B cell (primary cell): Measurements from ENCODE around the gene MRRF. TPM values are rescaled to one million over a fixed set of nuclear protein-coding genes. Genes with fewer than 3 reads are reported as not detected.
A peak's percentile ranks its signal among the peaks of the same experiment; 100 is the strongest.

Experiments used
- ATAC-seq: fragments of 200-7000 bp; cut with Tn5 transposase; one replicate; pipeline ENCODE4 v1.10.0; 2021; ENCODE audit warnings: low read depth, mild to moderate bottlenecking, moderate number of reproducible peaks, moderate library complexity
- CTCF ChIA-PET: fragments of 350-600 bp; sonication (Branson Sonifier 250); formaldehyde crosslinking; loops from one replicate; lab custom pipeline; 2021; ENCODE audit warnings: antibody characterized with exemption, inconsistent platforms; lab: Charles Lee
- POLR2A ChIA-PET: fragments of 350-600 bp; sonication (Branson Sonifier 250); formaldehyde crosslinking; loops from one replicate; lab custom pipeline; 2021; ENCODE audit warnings: antibody characterized with exemption; lab: Charles Lee
- DNase-seq: peaks from one replicate; pipeline ENCODE4 v3.0.0; 2013
- H2AFZ ChIP-seq: 2 replicates; pipeline ENCODE4 v1.6.1; 2012; ENCODE audit warnings: mild to moderate bottlenecking, low read depth, low read length; ENCODE audit not compliant: insufficient read depth, poor library complexity, severe bottlenecking
- H3K27ac ChIP-seq, 2 donors: 1 replicate in 1 of 2; 2 replicates in 1 of 2; pipeline ENCODE4 v1.5.1; 2012 to 2013; ENCODE audit warnings: low read length in 2 of 2, mild to moderate bottlenecking in 2 of 2, moderate library complexity in 1 of 2
- H3K27me3 ChIP-seq, 4 experiments: fragments of 200-600 bp in 1 of 4; sonication (generic) in 1 of 4; replicated peaks in 1 of 4; 1 replicate in 2 of 4; 2 replicates in 2 of 4; pipeline versions ENCODE4 v1.6.1 to v1.7.0; 2013 to 2016; ENCODE audit warnings: low read length in 3 of 4, mild to moderate bottlenecking in 2 of 4, mixed read lengths in 1 of 4, moderate library complexity in 1 of 4; ENCODE audit not compliant: insufficient read depth in 4 of 4, control insufficient read depth in 3 of 4; ENCODE audit errors: control extremely low read depth in 1 of 4
- H3K36me3 ChIP-seq, 2 experiments: replicated peaks in 1 of 2; 1 replicate in 1 of 2; 2 replicates in 1 of 2; pipeline versions ENCODE4 v1.6.1 to v1.7.1; 2013; ENCODE audit warnings: low read length in 1 of 2; ENCODE audit not compliant: insufficient read depth in 2 of 2, control insufficient read depth in 1 of 2; ENCODE audit errors: control extremely low read depth in 1 of 2, extremely low read depth in 1 of 2
- H3K4me1 ChIP-seq, 2 donors: fragments of 200-600 bp in 1 of 2; sonication (generic) in 1 of 2; 1 replicate in 1 of 2; 2 replicates in 1 of 2; pipeline versions ENCODE4 v1.5.1 to v1.6.1; 2013 to 2017; ENCODE audit warnings: low read length in 2 of 2; ENCODE audit not compliant: control insufficient read depth in 2 of 2, insufficient read depth in 2 of 2
- H3K4me2 ChIP-seq: replicated peaks from 2 replicates; pipeline ENCODE3; 2012; ENCODE audit warnings: mild to moderate bottlenecking, low read depth, low read length; ENCODE audit not compliant: poor library complexity, severe bottlenecking
- H3K4me3 ChIP-seq, 5 experiments: fragments of 200-600 bp in 1 of 5; sonication (generic) in 1 of 5; 1 replicate in 3 of 5; 2 replicates in 2 of 5; pipeline versions ENCODE4 v1.5.1 to v1.7.0; 2011 to 2016; ENCODE audit warnings: low read length in 4 of 5, mild to moderate bottlenecking in 4 of 5, low read depth in 2 of 5, control low read depth in 1 of 5, moderate library complexity in 1 of 5; ENCODE audit not compliant: insufficient read depth in 1 of 5; ENCODE audit errors: control extremely low read depth in 1 of 5, extremely low read depth in 1 of 5
- H3K79me2 ChIP-seq: fragments of 200-600 bp; sonication (generic); one replicate; pipeline ENCODE4 v1.6.0; 2016; ENCODE audit warnings: low read length; ENCODE audit not compliant: control insufficient read depth, insufficient read depth
- H3K9ac ChIP-seq: fragments of 200-600 bp; sonication (generic); 2 replicates; pipeline ENCODE4 v1.6.1; 2017; ENCODE audit warnings: mild to moderate bottlenecking, low read length, moderate library complexity
- H3K9me3 ChIP-seq, 3 donors: one replicate each; pipeline versions ENCODE4 v1.6.1 to v1.7.1; 2013; ENCODE audit warnings: low read length in 2 of 3; ENCODE audit not compliant: control insufficient read depth in 2 of 3, insufficient read depth in 1 of 3; ENCODE audit errors: control extremely low read depth in 1 of 3
- H4K20me1 ChIP-seq: 2 replicates; pipeline ENCODE4 v1.6.0; 2012; ENCODE audit warnings: mild to moderate bottlenecking, low read length; ENCODE audit not compliant: insufficient read depth, control insufficient read depth, poor library complexity, severe bottlenecking
- H3K27ac Mint-ChIP-seq: one replicate; pipeline ENCODE4 v1.8.0; 2021; ENCODE audit warnings: mixed read lengths
- H3K27me3 Mint-ChIP-seq: one replicate; pipeline ENCODE4 v1.8.0; 2021; ENCODE audit warnings: mixed read lengths
- H3K4me1 Mint-ChIP-seq: one replicate; pipeline ENCODE4 v1.8.0; 2021; ENCODE audit warnings: mixed read lengths
- H3K4me3 Mint-ChIP-seq: one replicate; pipeline ENCODE4 v1.8.0; 2021; ENCODE audit warnings: mixed read lengths
- H3K9me3 Mint-ChIP-seq: one replicate; pipeline ENCODE4 v1.8.0; 2022; ENCODE audit warnings: mixed read lengths; ENCODE audit not compliant: insufficient read depth
- CTCF ChIP-seq: fragments of 200-600 bp; IDR thresholded peaks from one replicate; pipeline ENCODE4 v1.8.0; 2022; ENCODE audit warnings: antibody characterized with exemption, mild to moderate bottlenecking
- EZH2 ChIP-seq: IDR thresholded peaks from 2 replicates; pipeline ENCODE4 v1.6.1; 2012; ENCODE audit warnings: borderline replicate concordance, low read depth, mild to moderate bottlenecking, moderate library complexity, low read length; ENCODE audit not compliant: insufficient read depth, poor library complexity, severe bottlenecking
- WGBS: methylation state at CpG from one replicate; pipeline ENCODE4 v1.1.5; 2013; ENCODE audit warnings: missing lambda C conversion rate; ENCODE audit not compliant: insufficient coverage; 5-methylcytosine and 5-hydroxymethylcytosine counted together
- intact Hi-C: fragments of 100-400 bp; cut with micrococcal nuclease; formaldehyde crosslinking; loops from one replicate; pipeline ENCODE4 v1.10.0; 2022
- polyA plus RNA-seq: library from polyadenylated mRNA; depleted of rRNA; stranded (reverse); fragments of >200 nt; gene quantifications from 2 replicates; pipeline ENCODE4 v1.2.3, GENCODE V29; 2012
- total RNA-seq, 2 donors: library from RNA; stranded (reverse); fragments of 120-200 nt in 1 of 2; gene quantifications; 1 replicate in 1 of 2; 2 replicates in 1 of 2; pipeline versions ENCODE4 v1.2.3 to v1.2.4, GENCODE V29; 2013 to 2022

The MRRF gene
- total and polyA plus RNA-seq, 2 donors (not counting 1 experiment from before 2014, with no cell fraction given): 38.6 to 44.9 TPM

DNA sequence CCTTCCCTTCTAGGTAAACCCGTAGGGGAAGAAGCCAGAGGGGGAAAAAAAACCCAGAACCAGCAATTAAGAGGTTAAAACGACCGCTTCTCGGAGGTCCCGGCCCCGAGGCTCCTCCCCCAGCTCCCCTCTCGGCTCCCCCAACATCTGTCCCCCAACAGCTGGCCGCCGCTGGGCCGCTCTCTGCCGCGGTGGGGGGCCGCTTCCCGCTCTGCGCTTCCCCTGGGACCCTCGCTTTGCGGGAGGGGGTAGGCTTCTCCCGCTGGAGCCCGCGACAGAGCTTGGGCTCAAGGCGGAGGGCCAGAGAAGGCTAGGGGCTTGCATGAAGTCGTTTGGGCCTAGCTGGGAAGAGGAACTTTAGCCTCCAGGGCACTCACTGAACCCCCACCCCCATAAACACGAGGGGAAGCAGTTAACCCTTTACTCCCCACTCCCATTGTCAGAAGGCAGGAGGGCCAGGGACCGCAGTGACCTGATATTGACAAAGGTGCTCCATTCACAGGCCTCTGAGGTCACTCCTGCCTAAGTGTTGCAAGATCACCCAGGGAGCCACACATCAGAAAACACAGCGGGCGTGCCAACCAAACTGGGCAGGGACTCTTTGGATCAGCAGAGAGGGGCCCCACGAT, 43.4 kb upstream of the MRRF start:
- peaks cover 33 to 38% of the 10 kb centered on the region in 2 donors for H3K4me1 ChIP-seq
- POLR2A ChIA-PET: no interaction called here
- no peaks in the 10 kb centered on the region for H4K20me1 ChIP-seq
- intact Hi-C loops: no loop called here
- no peaks in the 10 kb centered on the region for H3K36me3 ChIP-seq
- H3K4me3 Mint-ChIP-seq: no peak overlapping the region
- no peaks in the 10 kb centered on the region for H3K79me2 ChIP-seq
- no peak overlapping the region for H3K9ac ChIP-seq
- CTCF ChIA-PET: no interaction called here
- ATAC-seq (no peak), DNase-seq (no peak)
- H3K9me3 ChIP-seq: peaks cover 0 to 29% (median 0%) of the 10 kb centered on the region in 3 donors
- peaks cover 0 to 80% (median 46%) of the 10 kb centered on the region in 4 experiments for H3K27me3 ChIP-seq
- H3K4me3 ChIP-seq: no peak overlapping the region
- H2AFZ ChIP-seq: no peak overlapping the region
- H3K27ac Mint-ChIP-seq: no peak overlapping the region
- no peaks in the 10 kb centered on the region for H3K9me3 Mint-ChIP-seq
- 15% methylated on average over 25 of the region's 27 CpGs for WGBS
- peaks cover 32% of the 10 kb centered on the region for H3K4me1 Mint-ChIP-seq
- H3K4me2 ChIP-seq: peak overlapping the region; percentile 35
- TF ChIP-seq CTCF: no peak
- no peak for TF ChIP-seq EZH2
- no peak overlapping the region for H3K27ac ChIP-seq
- peaks cover 82% of the 10 kb centered on the region for H3K27me3 Mint-ChIP-seq

DNA sequence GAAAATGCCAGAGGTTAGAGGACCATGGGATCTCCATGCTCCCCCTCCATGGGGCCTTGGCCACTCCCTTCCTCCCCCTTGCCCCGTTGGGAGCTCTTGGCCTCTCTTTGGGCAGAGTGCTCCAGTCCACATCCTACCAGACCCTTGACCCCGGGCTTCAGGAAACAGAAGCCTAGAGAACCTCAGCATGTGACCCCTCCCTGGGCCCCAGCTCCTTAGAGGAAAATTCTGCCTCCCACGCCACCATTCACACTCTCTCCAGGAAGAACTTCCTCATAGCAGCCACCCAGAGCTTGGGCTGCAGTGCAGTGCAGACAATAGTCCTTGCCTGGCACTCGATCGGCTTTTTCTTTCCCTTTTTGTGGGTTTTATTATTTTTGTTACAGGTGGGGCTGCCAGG, 41.9 kb upstream of the MRRF start:
- H4K20me1 ChIP-seq: no peaks in the 10 kb centered on the region
- no peak overlapping the region for H3K27ac Mint-ChIP-seq
- peaks cover 34% of the 10 kb centered on the region for H3K4me1 Mint-ChIP-seq
- H3K4me2 ChIP-seq: no peak overlapping the region
- H3K9me3 Mint-ChIP-seq: no peaks in the 10 kb centered on the region
- POLR2A ChIA-PET: no interaction called here
- H3K9me3 ChIP-seq: peaks cover 0 to 30% (median 0%) of the 10 kb centered on the region in 3 donors
- peaks cover 33 to 35% of the 10 kb centered on the region in 2 donors for H3K4me1 ChIP-seq
- no peak overlapping the region for H3K4me3 ChIP-seq
- H3K4me3 Mint-ChIP-seq: no peak overlapping the region
- no peaks in the 10 kb centered on the region for H3K79me2 ChIP-seq
- H2AFZ ChIP-seq: no peak overlapping the region
- no peaks in the 10 kb centered on the region for H3K36me3 ChIP-seq
- H3K27ac ChIP-seq: no peak overlapping the region
- ATAC-seq (no peak), DNase-seq (no peak)
- H3K27me3 Mint-ChIP-seq: peaks cover 84% of the 10 kb centered on the region
- H3K9ac ChIP-seq: no peak overlapping the region
- H3K27me3 ChIP-seq: peaks cover 0 to 70% (median 39%) of the 10 kb centered on the region in 4 experiments
- intact Hi-C loops: no loop called here
- CTCF ChIA-PET: no interaction called here
- TF ChIP-seq CTCF (no peak), EZH2 (no peak)
- 35% methylated on average over 2 of the region's 5 CpGs for WGBS
